HCT116 (cell line): ENCODE data around the gene PRDX1. TPM values are rescaled to one million over a fixed set of nuclear protein-coding genes. Genes with fewer than 3 reads are reported as not detected.

ENCODE experiments used
- ATAC-seq: fragments of 200-7000 bp; cut with Tn5 transposase; 2 replicates; pipeline ENCODE4 v1.9.1; 2020; ENCODE audit warnings: mild to moderate bottlenecking, moderate library complexity
- BruUV-seq: library from RNA; stranded (reverse); fragments of 400-500 nt; replicated peaks from 2 replicates; lab custom pipeline; 2021; lab: Mats Ljungman, UMichigan
- CTCF ChIA-PET: fragments of 300-600 bp; sonication (Branson Sonifier 250); formaldehyde crosslinking; loops from one replicate; lab custom pipeline; 2021; ENCODE audit warnings: antibody characterized with exemption; lab: Charles Lee
- POLR2A ChIA-PET: fragments of 300-600, 350-600 bp; sonication (Branson Sonifier 250); formaldehyde crosslinking; loops from one replicate; lab custom pipeline; 2021; ENCODE audit warnings: antibody characterized with exemption; lab: Charles Lee
- RAD21 ChIA-PET, 2 experiments: fragments of 300-600 bp; sonication (Branson Sonifier 250); formaldehyde crosslinking; loops; one replicate each; lab custom pipeline; 2023; ENCODE audit warnings: low total read pairs in 2 of 2; ENCODE audit not compliant: uncharacterized antibody in 2 of 2, unreplicated experiment in 2 of 2, low non-redundant PET in 1 of 2; lab: Charles Lee
- DNase-seq: peaks from one replicate; pipeline ENCODE4 v3.0.0-alpha.2; 2010; ENCODE audit warnings: low read depth, low spot score
- H2AFZ ChIP-seq: fragments of 200-600 bp; shearing (Covaris generic), sonication (generic); 2 replicates; pipeline ENCODE4 v1.6.1; 2017; ENCODE audit warnings: low read depth, mixed run types, mixed read lengths, antibody characterized with exemption, low read length; ENCODE audit not compliant: poor library complexity, severe bottlenecking
- H3K27ac ChIP-seq: 2 replicates; pipeline ENCODE4 v1.5.1; 2012; ENCODE audit warnings: low read depth, low read length
- H3K27me3 ChIP-seq: fragments of 200-600 bp; sonication (generic); 2 replicates; pipeline ENCODE4 v1.6.1; 2016; ENCODE audit warnings: mixed run types, low read length, mixed read lengths; ENCODE audit not compliant: insufficient read depth
- H3K36me3 ChIP-seq, 2 experiments: fragments of 200-500 bp in 1 of 2; fragments of 200-600 bp in 1 of 2; sonication (Bioruptor generic) in 1 of 2; sonication (generic) in 1 of 2; 2 replicates each; pipeline versions ENCODE4 v1.5.1 to v1.6.1; 2014 to 2016; ENCODE audit warnings: low read length in 2 of 2, inconsistent platforms in 1 of 2, mixed read lengths in 1 of 2, mixed run types in 1 of 2; ENCODE audit not compliant: insufficient read depth in 2 of 2, control insufficient read depth in 1 of 2
- H3K4me1 ChIP-seq, 2 experiments: fragments of 200-600 bp in 1 of 2; sonication (generic) in 1 of 2; 2 replicates each; pipeline versions ENCODE4 v1.5.1 to v1.6.1; 2012 to 2017; ENCODE audit warnings: low read length in 2 of 2, inconsistent platforms in 1 of 2, mild to moderate bottlenecking in 1 of 2, mixed read lengths in 1 of 2, mixed run types in 1 of 2, moderate library complexity in 1 of 2; ENCODE audit not compliant: insufficient read depth in 2 of 2, control insufficient read depth in 1 of 2
- H3K4me2 ChIP-seq: fragments of 200-600 bp; sonication (generic); 2 replicates; pipeline ENCODE4 v1.6.1; 2017; ENCODE audit warnings: mixed run types, low read length, mixed read lengths
- H3K4me3 ChIP-seq, 2 experiments: fragments of 200-600 bp in 1 of 2; sonication (generic) in 1 of 2; replicated peaks in 1 of 2; 2 replicates each; pipeline ENCODE4 v1.5.1; 2011 to 2016; ENCODE audit warnings: low read length in 2 of 2, control low read depth in 1 of 2, low read depth in 1 of 2, mild to moderate bottlenecking in 1 of 2, mixed read lengths in 1 of 2, mixed run types in 1 of 2
- H3K79me2 ChIP-seq: fragments of 200-600 bp; sonication (generic); 2 replicates; pipeline ENCODE4 v1.6.1; 2017; ENCODE audit warnings: mild to moderate bottlenecking, mixed run types, low read length, moderate library complexity, mixed read lengths; ENCODE audit not compliant: insufficient read depth
- H3K9ac ChIP-seq: fragments of 200-600 bp; sonication (generic); 2 replicates; pipeline ENCODE4 v1.6.1; 2016; ENCODE audit warnings: low read length, mixed read lengths
- H3K9me2 ChIP-seq: fragments of 200-600 bp; sonication (generic), shearing (Covaris generic); 2 replicates; pipeline ENCODE4 v1.6.1; 2017; ENCODE audit warnings: mixed run types, mild to moderate bottlenecking, moderate library complexity; ENCODE audit not compliant: insufficient read depth
- H3K9me3 ChIP-seq, 2 experiments: fragments of 200-500 bp in 1 of 2; fragments of 200-600 bp in 1 of 2; sonication (Bioruptor generic) in 1 of 2; sonication (generic) in 1 of 2; 2 replicates each; pipeline ENCODE4 v1.6.1; 2014 to 2017; ENCODE audit warnings: low read length in 2 of 2, mixed read lengths in 2 of 2, inconsistent platforms in 1 of 2, low read depth in 1 of 2, mild to moderate bottlenecking in 1 of 2, mixed run types in 1 of 2, moderate library complexity in 1 of 2; ENCODE audit not compliant: control insufficient read depth in 1 of 2, insufficient read depth in 1 of 2
- H4K20me1 ChIP-seq: fragments of 200-600 bp; sonication (generic), shearing (Covaris generic); 2 replicates; pipeline ENCODE4 v1.6.1; 2017; ENCODE audit warnings: mixed run types, mild to moderate bottlenecking, moderate library complexity; ENCODE audit not compliant: insufficient read depth
- ATF3 ChIP-seq: IDR thresholded peaks from 2 replicates; pipeline ENCODE4 v1.6.1; 2012
- EZH2 ChIP-seq: fragments of 200-600 bp; sonication (generic); IDR thresholded peaks from 2 replicates; pipeline ENCODE4 v1.6.1; 2017; ENCODE audit warnings: antibody characterized with exemption, mixed run types
- EZH2phosphoT487 ChIP-seq: fragments of 200-600 bp; IDR thresholded peaks from 2 replicates; pipeline ENCODE4 v1.6.1; 2018; ENCODE audit warnings: antibody characterized with exemption, borderline replicate concordance
- POLR2A ChIP-seq: IDR thresholded peaks from 2 replicates; pipeline ENCODE4 v1.7.0; 2011; ENCODE audit warnings: borderline replicate concordance; ENCODE audit not compliant: insufficient read depth, insufficient read length; ENCODE audit errors: extremely low read depth
- POLR2AphosphoS5 ChIP-seq: IDR thresholded peaks from 2 replicates; pipeline ENCODE4 v1.6.1; 2011; ENCODE audit warnings: mild to moderate bottlenecking, low read depth, low read length, moderate library complexity
- RAD21 ChIP-seq: IDR thresholded peaks from 2 replicates; pipeline ENCODE4 v1.6.1; 2012; ENCODE audit warnings: low read depth, mild to moderate bottlenecking
- SIN3A ChIP-seq: IDR thresholded peaks from 2 replicates; pipeline ENCODE4 v1.6.1; 2012; ENCODE audit warnings: low read depth
- SP1 ChIP-seq: IDR thresholded peaks from 2 replicates; pipeline ENCODE4 v1.6.1; 2012; ENCODE audit warnings: low read depth
- TCF7L2 ChIP-seq: IDR thresholded peaks from 2 replicates; pipeline ENCODE4 v1.7.0; 2011; ENCODE audit warnings: borderline replicate concordance, inconsistent platforms; ENCODE audit not compliant: insufficient read depth, insufficient read length; ENCODE audit errors: extremely low read depth
- ZBTB33 ChIP-seq: IDR thresholded peaks from 2 replicates; pipeline ENCODE4 v1.6.1; 2011; ENCODE audit warnings: mild to moderate bottlenecking, low read length, moderate library complexity; ENCODE audit not compliant: insufficient replicate concordance; ENCODE audit errors: extremely low read depth
- intact Hi-C: fragments of 100-400 bp; cut with micrococcal nuclease; formaldehyde crosslinking; loops from 2 replicates; pipeline ENCODE4 v1.10.0; 2022
- total RNA-seq: library from RNA; stranded (reverse); gene quantifications from one replicate; pipeline ENCODE4 v1.2.1, GENCODE V29; 2021; ENCODE audit not compliant: unreplicated experiment
- TF ChIP-seq, protein P1 (sequence below), 3 experiments: fragments of 200-600 bp in 1 of 3; sonication (generic) in 1 of 3; IDR thresholded peaks in 2 of 3; conservative IDR thresholded peaks in 1 of 3; 2 replicates each; pipeline ENCODE4 v1.5.1; 2012 to 2017; ENCODE audit warnings: low read depth in 2 of 3, low read length in 2 of 3, antibody characterized with exemption in 1 of 3, borderline replicate concordance in 1 of 3, control low read depth in 1 of 3, mild to moderate bottlenecking in 1 of 3, mixed read lengths in 1 of 3, mixed run types in 1 of 3, moderate library complexity in 1 of 3; ENCODE audit not compliant: insufficient read depth in 1 of 3
- TF ChIP-seq, protein P2 (sequence below): IDR thresholded peaks from 2 replicates; pipeline ENCODE4 v1.6.1; 2012

Gene PRDX1
- total RNA-seq, 1 experiment from 2014 or later = 1,171 TPM

DNA sequence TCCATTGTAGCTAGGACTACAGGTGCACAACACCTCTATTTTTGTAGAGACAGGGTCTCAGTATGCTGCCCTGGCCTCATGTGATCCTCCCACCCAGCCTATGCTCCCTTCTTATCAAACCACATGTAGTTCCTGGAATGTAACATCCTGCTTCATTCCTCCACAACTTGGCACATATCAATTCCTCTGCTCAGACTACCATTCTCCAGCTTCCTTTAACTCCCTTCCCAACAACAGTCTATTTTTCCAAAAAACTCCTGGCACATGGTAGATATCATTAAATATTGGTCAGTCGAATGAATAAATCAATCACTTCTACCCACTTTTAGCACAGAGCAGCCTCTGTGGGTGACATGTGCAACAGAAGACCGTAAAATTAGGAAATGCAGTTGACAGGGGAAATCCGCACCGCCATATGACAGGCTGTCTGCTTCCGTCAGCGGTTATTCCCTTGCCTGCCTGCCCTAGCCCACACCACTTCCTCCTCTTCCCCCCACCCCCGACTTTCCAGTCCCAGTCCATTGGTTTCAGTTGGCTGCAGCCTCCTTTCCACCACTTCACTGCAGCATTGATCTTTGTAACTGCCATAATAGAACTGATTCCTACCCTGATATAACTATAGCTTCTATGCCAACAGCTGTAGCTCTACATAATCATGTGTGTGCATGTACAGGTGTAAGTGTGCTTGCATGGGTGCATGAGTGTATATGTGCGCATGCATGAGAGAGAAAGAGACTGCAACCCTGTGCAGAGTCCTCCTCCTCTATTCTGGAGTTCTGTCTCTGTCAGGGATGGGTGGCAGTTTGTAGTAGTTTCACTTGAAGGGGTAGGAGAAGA, 22.1 kb upstream of the PRDX1 start:
- Histone ChIP-seq H2AFZ (no peak overlapping the region), H3K4me3 (no peak overlapping the region), H3K9me3 (no peaks in the 10 kb centered on the region), H3K4me1 (no peaks in the 10 kb centered on the region), H3K9me2 (peaks cover 2% of the 10 kb centered on the region; the same call in 1 of the 2 replicates), H4K20me1 (no peaks in the 10 kb centered on the region), H3K27me3 (no peaks in the 10 kb centered on the region), H3K27ac (no peak overlapping the region), H3K36me3 (no peaks in the 10 kb centered on the region), H3K4me2 (no peak overlapping the region), H3K9ac (no peak overlapping the region), H3K79me2 (no peaks in the 10 kb centered on the region)
- intact Hi-C loops = no loop called here
- BruUV-seq = no TSS peak
- ATAC-seq (no peak), DNase-seq (no peak)
- ChIA-PET RAD21 (interaction anchor here in 1 of 2 experiments (0.6 kb wide), 1 partner anchor 1892 kb away, joined by 5 read pairs; no protein-coding TSS in a partner anchor), CTCF (no interaction called here), POLR2A (interaction anchor here (0.7 to 1.8 kb wide), 3 partner anchors 18 to 198 kb away, joined by 3 to 11 read pairs (median 5); partner anchors contain the start of gene PRDX1)
- TF ChIP-seq RAD21 (no peak), EZH2 (no peak), EZH2phosphoT487 (no peak), POLR2A (no peak), SIN3A (no peak), ATF3 (no peak), SP1 (no peak), ZBTB33 (no peak), TCF7L2 (no peak), POLR2AphosphoS5 (no peak)
- TF ChIP-seq, protein P1, sequence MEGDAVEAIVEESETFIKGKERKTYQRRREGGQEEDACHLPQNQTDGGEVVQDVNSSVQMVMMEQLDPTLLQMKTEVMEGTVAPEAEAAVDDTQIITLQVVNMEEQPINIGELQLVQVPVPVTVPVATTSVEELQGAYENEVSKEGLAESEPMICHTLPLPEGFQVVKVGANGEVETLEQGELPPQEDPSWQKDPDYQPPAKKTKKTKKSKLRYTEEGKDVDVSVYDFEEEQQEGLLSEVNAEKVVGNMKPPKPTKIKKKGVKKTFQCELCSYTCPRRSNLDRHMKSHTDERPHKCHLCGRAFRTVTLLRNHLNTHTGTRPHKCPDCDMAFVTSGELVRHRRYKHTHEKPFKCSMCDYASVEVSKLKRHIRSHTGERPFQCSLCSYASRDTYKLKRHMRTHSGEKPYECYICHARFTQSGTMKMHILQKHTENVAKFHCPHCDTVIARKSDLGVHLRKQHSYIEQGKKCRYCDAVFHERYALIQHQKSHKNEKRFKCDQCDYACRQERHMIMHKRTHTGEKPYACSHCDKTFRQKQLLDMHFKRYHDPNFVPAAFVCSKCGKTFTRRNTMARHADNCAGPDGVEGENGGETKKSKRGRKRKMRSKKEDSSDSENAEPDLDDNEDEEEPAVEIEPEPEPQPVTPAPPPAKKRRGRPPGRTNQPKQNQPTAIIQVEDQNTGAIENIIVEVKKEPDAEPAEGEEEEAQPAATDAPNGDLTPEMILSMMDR (IDR thresholded peaks at IDR 0.05 in 2 of 3, conservative IDR thresholded peaks at IDR 0.05 in 1 of 3; ENCODE audit: borderline replicate concordance in 1 of 3, insufficient read depth in 1 of 3, low read depth in 2 of 3, low read length in 2 of 3) = no peak
- TF ChIP-seq, protein P2, sequence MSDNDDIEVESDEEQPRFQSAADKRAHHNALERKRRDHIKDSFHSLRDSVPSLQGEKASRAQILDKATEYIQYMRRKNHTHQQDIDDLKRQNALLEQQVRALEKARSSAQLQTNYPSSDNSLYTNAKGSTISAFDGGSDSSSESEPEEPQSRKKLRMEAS = no peak
